ENCODE measurements around the gene ZNF618.

ZNF618 gene

DNA sequence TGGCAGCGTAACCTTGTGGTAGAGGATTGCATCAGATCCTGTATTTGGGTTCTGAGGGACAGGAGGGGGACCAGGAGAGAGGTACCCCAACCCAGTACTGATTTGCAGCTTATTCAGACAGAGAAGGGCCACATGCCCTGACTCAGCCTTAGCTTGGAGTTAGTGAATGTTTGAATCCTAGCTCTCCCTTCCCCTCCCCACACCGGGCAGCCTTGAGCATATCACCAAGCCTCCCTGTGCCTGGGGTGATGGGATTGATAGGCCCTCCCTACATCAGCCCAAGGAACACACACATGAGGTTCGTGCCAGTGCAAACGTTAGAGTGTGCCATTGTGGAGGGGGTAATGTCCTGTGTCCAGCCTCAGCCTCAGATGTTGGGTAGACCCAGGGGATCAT lies 130.0 kb downstream of the ZNF618 start:
- no peak for DNase-seq

DNA sequence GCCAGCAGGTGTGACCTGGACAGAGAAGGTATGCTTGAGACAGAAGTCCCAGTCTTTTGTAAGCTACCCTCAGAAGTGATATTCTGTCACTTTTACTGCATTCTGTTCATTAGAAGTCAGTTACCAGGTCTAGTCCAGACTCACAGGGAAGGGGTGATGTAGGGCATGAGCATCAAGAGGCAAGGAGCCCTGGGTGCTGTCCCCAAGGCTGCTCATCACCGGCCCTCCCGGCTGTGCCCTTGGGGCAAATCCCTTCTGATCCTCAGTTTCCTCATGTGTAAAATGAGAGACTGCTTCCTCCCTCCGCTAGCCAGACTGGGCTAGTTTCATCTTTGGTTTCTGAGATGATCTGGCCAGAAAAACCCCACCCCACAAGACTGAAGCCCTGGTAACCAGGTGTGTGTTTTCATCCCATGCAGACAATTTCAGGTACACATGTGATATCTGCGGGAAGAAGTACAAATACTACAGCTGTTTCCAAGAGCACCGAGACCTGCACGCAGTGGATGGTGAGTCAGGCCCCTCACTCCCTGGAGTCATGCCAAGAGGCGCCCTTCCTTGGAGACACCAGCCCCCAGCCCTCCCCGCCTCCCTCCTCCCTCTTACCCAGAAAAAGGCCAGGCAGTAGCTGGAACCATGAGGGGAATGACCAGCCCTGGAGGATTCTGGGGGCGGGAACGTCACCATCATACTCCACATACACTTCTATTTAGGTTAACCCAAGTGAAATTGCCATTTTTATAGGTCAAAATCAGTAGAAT lies 131.0 kb downstream of the ZNF618 start:
- no peak for DNase-seq

DNA sequence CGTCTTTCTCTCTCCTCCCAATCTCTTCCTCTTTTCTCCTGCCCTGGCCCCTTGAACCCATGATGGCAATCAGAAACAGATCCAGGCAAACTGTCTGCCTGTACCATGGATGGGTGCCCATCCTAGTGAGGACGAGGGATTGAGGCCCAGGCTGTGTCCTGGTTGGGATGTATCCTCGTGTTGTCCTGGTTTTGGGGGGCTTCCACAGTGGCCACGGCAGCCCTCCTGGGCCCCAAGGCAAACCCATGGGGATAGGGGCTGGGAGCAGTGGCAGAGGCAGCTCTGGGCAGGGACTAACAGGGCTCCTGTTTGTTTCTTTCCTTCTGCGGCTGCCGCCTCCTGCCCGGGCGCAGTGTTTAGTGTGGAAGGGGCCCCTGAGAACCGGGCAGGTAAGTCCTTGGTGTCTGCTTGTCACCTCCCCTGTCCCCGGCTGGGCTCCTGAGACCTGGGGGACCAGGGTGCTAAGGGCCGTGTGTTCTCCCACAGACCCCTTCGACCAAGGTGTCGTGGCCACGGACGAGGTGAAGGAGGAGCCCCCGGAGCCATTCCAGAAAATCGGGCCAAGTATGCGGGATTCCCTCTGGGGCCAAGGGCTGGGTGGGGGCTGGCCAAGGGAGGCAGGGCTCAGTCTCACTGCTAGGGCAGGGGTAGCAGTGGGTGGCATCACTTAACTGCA lies 132.0 kb downstream of the ZNF618 start:
- no peak for DNase-seq

DNA sequence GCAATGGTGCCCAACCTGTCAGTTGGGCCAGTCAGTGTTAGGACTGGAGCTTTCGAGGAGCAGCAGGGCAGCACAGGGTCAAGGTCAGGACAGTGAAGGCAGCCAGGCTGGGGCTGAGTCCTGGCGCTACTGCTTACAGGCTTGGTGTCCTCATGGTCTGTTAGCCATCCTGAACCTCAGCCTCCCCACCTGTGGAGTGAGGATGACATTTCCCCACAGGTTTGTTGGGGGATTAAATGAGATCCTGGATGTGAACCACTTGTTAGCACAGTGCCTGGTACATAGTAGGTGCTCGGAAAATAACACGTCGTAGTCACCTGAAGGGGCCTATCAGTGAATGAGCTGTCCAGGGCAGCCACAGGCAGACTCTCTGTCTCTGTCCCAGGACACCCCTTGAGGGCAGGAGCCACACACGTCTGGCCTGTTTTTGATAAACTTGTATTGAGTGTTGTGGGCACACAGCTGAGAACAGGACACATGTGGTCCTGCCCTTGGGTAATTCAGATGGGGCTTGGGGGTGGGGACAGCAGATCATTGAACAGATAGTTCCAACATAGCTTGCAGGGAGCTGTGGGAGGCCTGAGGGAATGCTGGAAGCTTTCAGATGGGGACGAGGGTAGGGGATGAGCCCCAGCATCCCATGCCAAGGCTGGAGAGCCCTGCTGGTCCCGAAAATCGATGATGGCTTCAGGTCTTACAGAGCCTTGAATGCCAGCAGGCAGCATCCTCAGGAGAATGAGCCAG lies 132.7 kb downstream of the ZNF618 start:
- no peak for DNase-seq

DNA sequence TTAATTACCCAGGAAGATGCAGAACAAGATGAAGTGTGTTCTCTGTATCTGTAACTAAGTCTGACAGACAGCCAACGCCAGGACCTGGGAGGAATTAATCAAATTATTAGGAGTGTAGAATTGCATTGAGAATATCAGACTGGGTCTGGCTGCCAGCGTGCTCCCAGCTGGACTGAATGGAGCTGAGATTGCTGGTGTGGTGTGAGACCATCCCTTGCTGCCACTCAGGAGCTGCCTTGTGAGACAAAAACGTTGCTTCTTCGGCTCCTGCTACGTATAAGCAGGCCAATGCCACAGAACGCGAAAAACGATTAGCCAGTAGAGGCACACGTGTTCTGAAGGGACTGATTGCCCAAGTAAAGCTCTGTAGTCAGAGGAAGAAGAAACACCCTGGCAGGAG lies 135.2 kb downstream of the ZNF618 start:
- DNase-seq: no peak

- DNase-seq: no peak
Observed at GRCh38 chr9:114012126-114012525, 136.0 kb downstream of the ZNF618 start.

- DNase-seq: no peak
Observed at GRCh38 chr9:114014044-114014443, 137.9 kb downstream of the ZNF618 start.

DNA sequence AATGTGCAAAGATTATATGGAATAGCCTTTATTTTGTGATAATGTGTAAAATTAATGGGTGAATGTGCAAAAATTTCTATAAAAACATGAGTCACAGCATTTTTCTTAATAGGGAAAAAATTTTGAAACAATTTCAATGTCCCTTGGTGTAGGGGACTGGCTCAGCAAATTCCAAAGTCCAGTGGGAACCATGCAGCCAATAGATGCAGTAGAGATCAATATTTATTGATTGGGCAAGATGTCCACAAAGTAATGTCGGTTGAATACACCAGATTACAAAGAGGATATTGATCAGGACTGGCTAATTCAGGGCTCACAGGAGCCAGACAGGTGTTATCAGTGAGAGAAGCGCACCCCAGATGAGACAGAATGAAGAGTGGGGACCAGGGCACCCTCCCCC lies 139.5 kb downstream of the ZNF618 start:
- no peak for DNase-seq

- no peak for DNase-seq
Observed at GRCh38 chr9:114016101-114016500, 140.0 kb downstream of the ZNF618 start.

DNA sequence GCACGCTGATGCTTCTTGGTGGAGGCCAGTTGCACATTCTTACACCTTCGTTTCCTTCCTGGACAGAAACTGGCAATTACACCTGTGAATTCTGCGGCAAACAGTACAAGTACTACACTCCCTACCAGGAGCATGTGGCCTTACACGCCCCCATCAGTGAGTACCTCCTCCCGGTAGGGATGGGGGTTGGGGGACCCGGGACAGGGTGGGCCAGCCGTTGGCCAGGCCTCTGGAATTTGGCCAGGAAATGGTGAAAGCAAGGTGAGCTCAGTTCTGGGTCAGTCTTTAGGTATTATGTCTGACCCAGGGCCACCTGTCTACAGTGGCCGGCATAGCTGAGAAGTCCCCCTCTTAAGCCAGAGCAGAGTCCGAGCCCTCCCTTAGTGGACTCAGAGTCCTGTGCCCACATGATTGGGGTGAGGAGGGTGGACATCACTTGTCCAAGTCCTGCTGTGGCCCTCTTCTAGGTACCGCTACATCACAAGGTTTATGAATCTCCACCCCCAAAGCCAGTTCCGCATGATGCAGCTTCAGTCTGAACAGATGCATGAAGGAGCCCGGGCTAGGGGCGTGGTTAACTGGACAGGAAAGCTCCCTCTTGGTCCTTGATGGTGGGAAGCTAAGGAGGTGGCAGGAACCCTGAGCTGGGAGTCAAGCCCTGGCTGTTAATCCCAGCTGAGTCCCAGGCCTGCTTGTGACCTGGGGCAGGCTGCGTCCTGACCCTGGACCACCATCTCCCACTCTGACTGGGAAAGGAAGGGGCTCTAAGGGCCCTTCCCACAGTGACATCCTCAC lies 140.7 kb downstream of the ZNF618 start:
- no peak for DNase-seq

GRCh38 chr9:114017741-114018715 lies 141.9 kb downstream of the ZNF618 start:
- no peak for DNase-seq

- DNase-seq: no peak
Observed at GRCh38 chr9:114021578-114021977, 145.5 kb downstream of the ZNF618 start.

DNA sequence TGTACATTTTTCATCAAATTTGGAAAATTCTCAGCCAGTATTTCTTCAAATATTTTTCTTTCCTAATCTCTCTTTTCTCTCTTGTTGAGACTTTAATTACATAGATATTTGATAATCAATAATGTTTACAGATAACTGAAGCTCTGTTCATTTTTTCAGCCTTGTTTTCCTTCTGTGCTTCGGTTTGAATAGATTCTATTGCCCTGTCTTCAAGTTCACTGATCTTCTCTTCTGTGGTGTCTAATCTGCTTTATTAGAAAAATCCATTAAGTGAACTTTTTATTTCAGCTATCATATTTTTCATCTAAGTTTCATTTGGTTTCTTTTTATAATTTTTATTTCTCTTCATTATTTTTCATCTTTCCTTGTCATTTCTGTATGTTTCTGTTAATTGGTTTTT lies 147.9 kb downstream of the ZNF618 start:
- no peak for DNase-seq

- no peak for DNase-seq
Observed at GRCh38 chr9:114025196-114025753, 149.2 kb downstream of the ZNF618 start.

DNA sequence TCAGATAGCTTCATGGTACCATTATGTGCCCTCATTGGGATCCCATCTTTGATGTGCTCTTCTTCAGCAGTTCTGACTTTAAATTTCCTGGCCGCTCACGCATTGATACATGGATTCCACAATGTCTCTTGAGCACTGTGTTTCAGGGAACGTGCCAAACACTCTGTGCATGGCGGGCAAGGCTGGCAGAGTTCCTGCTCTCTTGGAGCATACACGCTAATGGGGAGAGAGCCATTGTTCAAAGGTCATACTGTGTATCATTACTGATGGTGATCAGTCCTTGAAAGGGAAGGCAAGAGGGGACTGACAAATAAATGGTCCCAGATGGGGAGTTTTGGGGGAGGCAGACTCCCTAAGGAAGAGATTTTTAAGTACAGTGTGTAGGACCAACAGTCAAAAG lies 149.7 kb downstream of the ZNF618 start:
- DNase-seq: no peak

GRCh38 chr9:114026335-114026734 lies 150.2 kb downstream of the ZNF618 start:
- DNase-seq: no peak

GRCh38 chr9:114027159-114027862 lies 151.2 kb downstream of the ZNF618 start:
- DNase-seq: no peak

DNA sequence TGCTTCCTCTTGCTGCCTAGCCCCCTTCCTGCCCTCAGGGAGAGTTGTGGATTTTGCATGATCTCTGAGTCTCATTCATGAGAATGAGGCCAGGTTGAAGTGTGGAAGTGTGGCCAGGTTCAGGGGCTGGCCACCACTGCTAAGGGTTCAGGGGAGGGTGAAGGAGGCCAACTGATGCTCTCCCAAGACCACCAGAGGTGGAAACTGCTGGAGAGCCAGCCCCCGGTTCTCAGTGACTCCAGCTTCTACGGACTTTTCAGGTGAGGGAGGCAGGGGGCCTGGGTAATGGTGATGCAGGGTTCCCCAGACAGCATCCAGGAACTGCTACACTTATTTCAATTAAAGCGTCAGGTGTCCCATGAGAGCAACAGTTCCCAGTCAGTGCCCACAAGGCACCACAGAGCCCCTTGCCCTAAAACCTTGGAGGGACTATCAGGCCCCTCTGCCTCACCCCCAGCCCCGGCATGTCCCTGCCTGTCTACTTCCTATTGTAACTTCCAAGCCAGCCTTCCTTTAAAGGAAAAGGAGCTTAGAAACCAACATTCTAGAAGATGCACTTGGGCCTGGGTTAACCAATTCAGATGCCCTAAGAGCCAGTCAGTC lies 151.9 kb downstream of the ZNF618 start:
- DNase-seq: no peak

DNA sequence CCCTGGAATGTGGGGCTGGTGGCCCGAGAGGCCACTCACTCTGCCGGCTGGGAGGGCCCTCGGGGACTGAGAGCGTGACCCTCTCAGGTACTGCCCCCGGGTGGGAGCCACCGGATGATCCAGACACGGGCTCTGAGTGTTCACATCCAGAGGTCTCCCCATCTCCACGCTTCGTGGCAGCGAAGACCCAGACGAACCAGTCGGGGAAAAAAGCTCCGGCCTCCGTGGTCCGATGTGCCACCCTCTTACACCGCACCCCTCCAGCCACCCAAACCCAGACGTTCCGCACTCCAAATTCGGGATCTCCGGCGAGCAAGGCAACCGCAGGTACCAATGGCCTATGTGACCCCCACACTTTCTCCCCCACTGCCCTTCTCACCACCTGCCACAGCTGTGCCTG lies 152.5 kb downstream of the ZNF618 start:
- no peak for DNase-seq

Data from NCI-H2081 treated with DMSO at 0.1 percent for 48 hours (cell line).